HS-5 (cell line): ENCODE measurements around the gene HSPB6.
"Not testable (repeated sequence)": the region's sequence is repeated elsewhere in the genome, so short reads cannot be mapped to it uniquely, and the experiment has no call there.

Experiments used
- DNase-seq: peaks from one replicate; pipeline ENCODE4 v3.0.0-alpha.2; 2012; ENCODE audit warnings: low read depth

HSPB6 gene

DNA sequence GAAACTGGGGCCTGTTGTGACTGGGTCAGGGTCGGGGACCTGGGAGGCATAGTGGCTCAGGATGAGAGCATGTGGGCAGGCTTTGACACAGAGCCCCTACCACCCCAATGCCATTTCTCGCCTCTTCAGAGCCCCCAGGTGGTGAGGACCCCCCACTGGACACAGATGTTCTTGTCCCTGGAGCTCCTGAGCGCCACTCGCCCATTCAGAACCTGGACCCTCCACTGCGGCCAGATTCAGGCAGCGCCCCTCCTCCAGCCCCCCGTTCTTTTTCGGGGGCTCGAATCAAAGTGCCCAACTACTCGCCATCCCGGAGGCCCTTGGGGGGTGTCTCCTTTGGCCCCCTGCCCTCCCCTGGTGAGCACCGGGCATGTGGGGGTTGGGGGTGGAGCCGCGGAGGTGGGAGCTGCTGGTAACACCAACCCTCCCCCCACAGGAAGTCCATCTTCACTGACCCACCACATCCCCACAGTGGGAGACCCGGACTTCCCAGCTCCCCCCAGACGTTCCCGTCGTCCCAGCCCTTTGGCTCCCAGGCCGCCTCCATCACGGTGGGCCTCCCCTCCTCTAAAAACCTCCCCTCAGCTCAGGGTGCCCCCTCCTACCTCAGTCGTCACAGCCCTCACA is 24.9 kb downstream of the HSPB6 start:
- no peak for DNase-seq

- DNase-seq, result no peak
These were observed 25.5 kb downstream of the HSPB6 start for GRCh38 chr19:35731353-35731752.

- DNase-seq, result no peak
These were observed 26.5 kb downstream of the HSPB6 start for GRCh38 chr19:35730326-35730725.

DNA sequence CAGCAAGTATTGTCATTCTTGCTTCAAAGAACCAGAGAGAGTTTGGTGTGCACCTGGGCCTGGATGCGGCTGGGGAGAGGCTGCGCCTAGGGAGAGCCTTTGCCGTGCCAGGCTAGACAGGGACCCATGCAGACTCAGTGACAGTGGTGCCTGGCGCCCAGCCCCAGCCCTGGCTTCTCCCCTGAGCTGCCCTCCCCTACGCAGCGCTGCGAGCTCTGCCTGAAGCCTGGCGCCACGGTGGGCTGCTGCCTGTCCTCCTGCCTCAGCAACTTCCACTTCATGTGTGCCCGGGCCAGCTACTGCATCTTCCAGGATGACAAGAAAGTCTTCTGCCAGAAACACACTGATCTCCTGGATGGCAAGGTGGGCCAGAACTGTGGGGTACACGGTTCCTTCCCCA is 27.1 kb downstream of the HSPB6 start:
- DNase-seq, result no peak

- DNase-seq, result no peak
These were observed 27.8 kb downstream of the HSPB6 start for GRCh38 chr19:35729021-35729420.

DNA sequence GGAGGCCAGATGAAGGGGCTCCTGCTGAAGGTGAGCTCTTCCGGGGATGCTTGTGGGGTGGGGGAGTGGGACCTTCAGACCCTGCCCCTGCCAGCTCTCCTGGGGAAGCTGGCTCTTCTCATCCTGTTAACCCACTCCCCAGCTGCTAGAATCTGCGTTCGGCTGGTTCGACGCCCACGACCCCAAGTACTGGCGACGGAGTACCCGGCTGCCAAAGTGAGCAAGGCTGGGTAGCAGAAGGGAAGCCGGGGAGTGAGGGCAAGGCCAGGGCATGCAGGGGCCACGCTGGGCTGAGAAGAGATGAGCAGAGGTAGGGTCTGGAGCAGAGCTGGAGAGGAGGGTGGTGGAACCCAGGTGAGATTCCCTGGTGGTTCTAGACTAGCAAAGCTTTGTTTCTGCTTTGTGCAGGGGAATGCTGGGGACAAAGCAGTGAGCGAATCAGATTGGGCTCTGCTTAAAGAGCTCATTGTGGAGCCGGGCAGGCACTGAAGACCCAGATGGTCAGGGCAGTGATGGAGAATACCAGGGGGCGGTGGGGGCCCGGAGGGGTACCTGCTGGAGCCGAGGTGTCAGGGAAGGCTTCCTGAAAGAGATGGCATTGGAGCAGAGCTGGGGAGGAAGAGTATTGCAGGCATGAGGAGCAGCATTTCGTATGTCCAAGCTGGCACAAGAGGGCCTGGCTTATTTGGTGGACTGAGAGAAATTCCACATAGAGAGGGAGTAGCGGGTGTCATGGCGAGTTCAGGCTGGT is 28.7 kb downstream of the HSPB6 start:
- no peak for DNase-seq

DNA sequence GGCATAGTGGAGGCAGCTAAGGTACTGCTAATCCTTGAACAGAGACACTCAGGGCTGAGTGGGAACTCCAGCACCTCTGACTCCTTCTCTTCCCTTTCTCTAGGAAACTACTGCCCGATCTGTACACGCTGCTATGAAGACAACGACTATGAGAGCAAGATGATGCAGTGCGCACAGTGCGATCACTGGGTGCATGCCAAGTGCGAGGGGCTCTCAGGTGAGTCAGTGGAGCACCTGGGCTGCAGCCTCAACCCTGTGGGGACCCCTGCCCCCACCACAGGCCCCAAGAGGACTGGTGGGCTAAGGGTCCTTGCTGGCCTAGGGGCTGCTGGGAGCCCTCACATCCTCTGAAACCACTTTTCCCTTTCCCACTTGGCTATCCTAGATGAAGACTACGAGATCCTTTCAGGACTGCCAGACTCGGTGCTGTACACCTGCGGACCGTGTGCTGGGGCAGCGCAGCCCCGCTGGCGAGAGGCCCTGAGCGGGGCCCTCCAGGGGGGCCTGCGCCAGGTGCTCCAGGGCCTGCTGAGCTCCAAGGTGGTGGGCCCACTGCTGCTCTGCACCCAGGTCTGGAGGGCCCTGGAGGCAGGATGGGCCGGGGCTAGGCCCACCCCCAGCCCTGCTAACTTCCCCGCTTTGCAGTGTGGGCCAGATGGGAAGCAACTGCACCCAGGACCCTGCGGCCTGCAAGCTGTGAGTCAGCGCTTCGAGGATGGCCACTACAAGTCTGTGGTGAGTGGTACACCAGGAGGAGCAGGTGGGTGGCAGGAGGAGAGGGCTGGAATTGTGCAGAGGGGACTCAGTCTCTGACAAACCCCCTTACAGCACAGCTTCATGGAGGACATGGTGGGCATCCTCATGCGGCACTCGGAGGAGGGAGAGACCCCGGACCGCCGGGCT is 29.5 kb downstream of the HSPB6 start:
- DNase-seq, result no peak

- DNase-seq, result no peak
These were observed 31.5 kb downstream of the HSPB6 start for GRCh38 chr19:35725216-35725861.

GRCh38 chr19:35724560-35724959 is 32.3 kb downstream of the HSPB6 start:
- DNase-seq, result no peak

DNA sequence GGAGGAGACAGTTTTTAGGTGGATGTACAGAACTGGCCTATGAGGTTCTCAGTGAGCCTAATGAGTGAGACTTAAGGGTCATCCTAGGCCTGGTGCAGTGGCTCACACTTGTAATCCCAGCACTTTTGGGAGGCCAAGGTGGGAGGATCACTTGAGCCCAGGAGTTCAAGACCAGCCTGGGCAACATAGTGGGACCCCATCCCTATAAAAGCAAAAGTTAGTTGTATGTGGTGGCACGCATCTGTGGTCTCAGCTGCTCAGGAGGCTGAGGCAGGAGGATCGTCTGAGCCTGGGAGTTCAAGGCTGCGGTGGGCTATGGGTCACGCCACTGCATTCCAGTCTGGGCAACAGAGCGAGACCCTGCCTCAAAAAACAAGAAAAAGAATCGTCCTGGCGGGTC is 32.7 kb downstream of the HSPB6 start:
- DNase-seq, result not testable (repeated sequence)

DNA sequence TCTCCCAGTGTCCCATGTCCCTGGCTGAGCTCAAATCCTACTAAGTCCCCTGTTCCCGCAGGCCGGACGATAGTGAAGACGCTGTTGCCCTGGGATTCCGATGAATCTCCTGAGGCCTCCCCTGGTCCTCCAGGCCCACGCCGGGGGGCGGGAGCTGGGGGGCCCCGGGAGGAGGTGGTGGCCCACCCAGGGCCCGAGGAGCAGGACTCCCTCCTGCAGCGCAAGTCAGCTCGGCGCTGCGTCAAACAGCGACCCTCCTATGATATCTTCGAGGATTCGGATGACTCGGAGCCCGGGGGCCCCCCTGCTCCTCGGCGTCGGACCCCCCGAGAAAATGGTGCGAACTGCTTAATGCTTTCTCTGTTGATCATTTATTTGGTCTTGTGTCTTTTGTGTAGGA is 33.2 kb downstream of the HSPB6 start:
- no peak for DNase-seq

- no peak for DNase-seq
These were observed 33.9 kb downstream of the HSPB6 start for GRCh38 chr19:35722897-35723296.

DNA sequence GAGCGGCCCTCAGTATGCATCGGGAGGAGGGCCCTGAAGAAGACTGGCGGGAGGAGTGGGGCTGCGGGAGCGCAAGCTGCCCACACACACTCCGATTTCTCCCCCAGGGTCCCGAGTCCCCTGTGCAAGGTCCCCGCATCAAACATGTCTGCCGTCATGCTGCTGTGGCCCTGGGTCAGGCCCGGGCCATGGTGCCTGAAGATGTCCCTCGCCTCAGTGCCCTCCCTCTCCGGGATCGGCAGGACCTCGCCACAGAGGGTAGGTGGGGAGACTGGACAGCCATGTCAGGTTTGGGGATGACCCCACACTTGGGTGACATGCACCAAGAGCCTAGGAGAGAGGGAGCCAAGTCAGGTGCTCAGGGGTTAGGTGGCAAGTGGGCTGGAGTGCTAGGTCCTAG is 34.4 kb downstream of the HSPB6 start:
- no peak for DNase-seq

- no peak for DNase-seq
These were observed 35.5 kb downstream of the HSPB6 start for GRCh38 chr19:35721374-35721773.

GRCh38 chr19:35720648-35721047 is 36.2 kb downstream of the HSPB6 start:
- DNase-seq, result no peak

DNA sequence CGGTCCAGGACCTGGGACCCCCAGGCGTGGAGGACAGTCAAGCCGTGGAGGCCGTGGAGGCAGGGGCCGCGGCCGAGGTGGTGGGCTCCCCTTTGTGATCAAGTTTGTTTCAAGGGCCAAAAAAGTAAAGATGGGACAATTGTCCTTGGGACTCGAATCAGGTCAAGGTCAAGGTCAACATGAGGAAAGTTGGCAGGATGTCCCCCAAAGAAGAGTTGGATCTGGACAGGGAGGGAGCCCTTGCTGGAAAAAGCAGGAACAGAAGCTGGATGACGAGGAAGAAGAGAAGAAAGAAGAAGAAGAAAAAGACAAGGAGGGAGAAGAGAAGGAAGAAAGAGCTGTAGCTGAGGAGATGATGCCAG is 36.7 kb downstream of the HSPB6 start:
- DNase-seq, result no peak

GRCh38 chr19:35719402-35720162 is 37.2 kb downstream of the HSPB6 start:
- DNase-seq, result no peak

DNA sequence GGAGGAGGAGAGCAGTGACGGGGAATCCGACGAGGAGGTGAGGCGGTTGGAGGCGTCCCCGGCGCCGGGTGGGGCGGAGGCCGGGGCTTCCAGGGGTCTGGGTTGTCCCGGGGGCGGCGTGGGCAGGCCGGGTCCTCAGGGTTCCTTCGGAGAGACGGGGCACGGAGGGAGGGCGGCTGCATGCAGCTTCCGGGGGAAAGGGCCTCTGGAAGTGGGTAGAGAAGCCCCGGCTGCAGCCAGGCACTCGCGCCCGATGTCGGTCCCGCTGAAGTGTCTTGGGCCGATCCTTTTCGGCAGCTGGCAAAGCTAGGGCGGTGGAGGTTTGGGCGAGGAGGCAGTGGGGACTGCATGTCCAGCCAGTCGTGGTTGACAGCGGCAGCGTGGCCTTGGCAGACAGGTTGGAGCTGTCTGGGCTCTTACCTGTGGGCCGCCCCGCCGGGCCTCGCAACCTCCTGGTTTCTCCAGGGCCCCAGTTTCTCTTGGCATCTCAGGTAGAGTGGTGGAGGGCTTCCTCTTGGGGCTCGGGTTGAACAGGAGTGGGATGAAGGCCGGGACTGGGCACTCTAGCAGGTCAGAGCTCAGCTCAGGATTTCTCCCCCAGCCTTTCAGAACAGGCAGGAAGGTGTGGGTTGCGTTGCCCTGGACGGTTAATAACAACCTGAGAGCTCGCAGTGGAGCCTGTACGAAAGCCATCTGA is 38.3 kb downstream of the HSPB6 start:
- no peak for DNase-seq

GRCh38 chr19:35717665-35718344 is 39.0 kb downstream of the HSPB6 start, which contains the start of gene KMT2B:
Gene KMT2B, plus strand, starts transcription at chr19:35718003. Its CDS starts 16 bp downstream, at chr19:35718019.
- no peak for DNase-seq
